ENCODE measurements around the gene UBE2L6.

UBE2L6 gene

GRCh38 chr11:57527056-57527631 is 40.3 kb downstream of the UBE2L6 start:
- DNase-seq, result peak; percentile 56

DNA sequence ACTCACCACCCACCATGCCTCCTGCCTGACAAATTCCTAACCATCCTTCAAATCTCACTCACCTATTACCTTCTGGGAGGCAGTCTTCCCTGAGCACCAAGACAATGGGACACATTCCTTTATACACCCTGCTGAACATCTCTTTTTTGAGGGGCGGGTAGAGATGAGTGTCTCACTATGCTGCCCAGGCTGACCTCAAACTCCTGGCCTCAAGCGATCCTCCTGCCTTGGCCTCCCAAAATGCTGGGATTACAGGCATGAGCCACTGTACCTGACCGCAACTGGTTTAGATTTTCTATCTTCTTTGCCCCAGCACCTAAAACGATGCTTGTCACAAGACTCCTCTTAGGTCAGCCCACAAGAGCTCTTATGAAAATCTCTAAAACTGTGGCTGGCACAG is 44.1 kb downstream of the UBE2L6 start:
- DNase-seq, result no peak

GRCh38 chr11:57521116-57521515 is 46.4 kb downstream of the UBE2L6 start:
- no peak for DNase-seq

DNA sequence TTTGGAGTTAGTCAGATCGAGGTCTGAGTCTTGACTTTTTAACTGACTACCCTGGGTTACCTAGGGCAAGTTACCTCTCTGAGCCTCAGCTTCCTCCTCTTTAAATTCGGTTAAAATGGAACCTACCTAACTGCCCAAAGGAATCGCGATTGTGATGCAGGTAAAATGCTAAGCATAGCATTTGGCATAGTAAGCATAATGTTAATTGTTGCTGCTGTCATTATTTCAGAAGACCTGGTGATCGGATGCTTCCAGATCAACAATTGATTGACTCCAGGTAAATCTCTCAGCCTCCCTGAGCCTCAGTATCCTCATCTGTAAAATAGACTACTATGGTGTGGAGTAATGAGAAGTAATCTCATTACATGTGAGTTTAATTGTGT is 51.4 kb downstream of the UBE2L6 start:
- DNase-seq, result no peak

DNA sequence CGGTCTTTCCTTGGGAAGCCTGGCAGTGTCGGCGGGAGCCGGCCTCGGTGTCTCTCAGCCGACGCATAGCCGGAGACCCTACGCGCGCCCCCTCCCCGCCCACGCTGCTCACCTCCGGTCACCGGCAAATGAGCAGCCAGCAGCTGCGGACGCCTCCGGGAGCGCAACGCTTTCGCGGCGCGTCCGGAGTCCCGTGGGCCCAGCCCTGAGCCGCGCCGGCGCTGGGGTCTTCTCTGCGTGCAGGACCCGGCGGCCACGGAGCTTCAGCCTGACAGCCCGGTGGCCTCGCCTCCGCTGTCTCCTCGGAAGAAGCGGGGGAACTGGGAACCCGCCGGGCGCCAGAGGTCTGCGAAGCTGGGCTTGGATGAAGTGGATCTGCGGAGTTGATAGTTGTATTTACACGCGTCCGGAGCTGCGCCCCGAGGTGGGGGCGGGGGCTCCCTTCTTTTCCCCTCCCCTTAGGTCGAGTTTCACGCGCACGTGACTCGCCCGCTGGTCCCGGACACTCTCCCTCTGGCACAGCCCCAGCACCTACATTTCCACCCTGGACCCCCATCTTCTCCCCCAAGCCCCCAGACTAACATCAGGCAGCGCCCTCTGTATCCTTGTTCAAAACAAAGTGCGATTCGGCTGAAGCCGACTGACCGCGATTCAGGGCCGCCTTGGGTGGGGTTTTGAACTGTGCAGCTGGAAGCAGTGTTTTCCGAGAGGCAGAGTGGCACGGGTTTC is 52.0 kb downstream of the UBE2L6 start, which contains the start of gene SLC43A1:
Gene SLC43A1 (minus strand): TSS at position 371 of the 729 bp plus-strand sequence. CDS start 1,591 bp downstream, outside the sequence.
- DNase-seq, result peak; percentile 35

- DNase-seq, result peak; percentile 60
These were observed 52.7 kb downstream of the UBE2L6 start for GRCh38 chr11:57514538-57515331.

GRCh38 chr11:57513911-57514537 is 53.4 kb downstream of the UBE2L6 start:
- peak; percentile 59 for DNase-seq

- no peak for DNase-seq
These were observed 54.0 kb downstream of the UBE2L6 start for GRCh38 chr11:57513452-57513795.

GRCh38 chr11:57512646-57513451 is 54.6 kb downstream of the UBE2L6 start:
- DNase-seq, result no peak

GRCh38 chr11:57511741-57512430 is 55.6 kb downstream of the UBE2L6 start:
- DNase-seq, result no peak

- DNase-seq, result no peak
These were observed 58.9 kb downstream of the UBE2L6 start for GRCh38 chr11:57508341-57509170.

- DNase-seq, result no peak
These were observed 61.0 kb downstream of the UBE2L6 start for GRCh38 chr11:57506522-57506921.

DNA sequence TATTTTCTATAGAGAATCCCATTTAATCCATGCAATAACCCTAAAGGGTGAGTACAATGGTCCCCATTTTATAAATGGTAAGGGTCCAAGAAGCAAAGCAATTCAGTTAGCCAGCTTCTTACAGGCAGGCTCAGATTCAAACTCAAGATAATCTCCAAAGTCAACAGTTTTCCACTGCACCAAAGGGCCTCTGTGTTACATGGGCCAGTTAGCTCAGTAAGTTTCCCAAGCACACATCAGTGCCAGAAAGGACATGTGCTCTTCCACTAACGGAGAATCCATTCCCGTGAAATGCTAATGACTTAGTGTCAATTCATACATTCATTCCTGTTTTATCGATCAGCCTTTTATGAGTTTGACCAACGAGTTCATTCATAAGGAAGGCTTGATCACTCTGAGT is 63.0 kb downstream of the UBE2L6 start:
- DNase-seq, result no peak

GRCh38 chr11:57502870-57503269 is 64.6 kb downstream of the UBE2L6 start:
- DNase-seq, result peak; percentile 9

- DNase-seq, result peak; percentile 50
These were observed 65.1 kb downstream of the UBE2L6 start for GRCh38 chr11:57502376-57502775.

- DNase-seq, result peak; percentile 49
These were observed 65.5 kb downstream of the UBE2L6 start for GRCh38 chr11:57501953-57502352.
